Peyer's patch (tissue), 4 donors: ENCODE results near the gene SH2D1A.

Source experiments
- POLR2A ChIP-seq, 2 donors: fragments of 450-650 bp; IDR thresholded peaks; one replicate each; pipeline ENCODE4 v1.5.1; 2017; ENCODE audit warnings: antibody characterized with exemption in 2 of 2, mild to moderate bottlenecking in 2 of 2, moderate library complexity in 2 of 2
- TF ChIP-seq, protein P1 (sequence below), 6 experiments: fragments of 450-650 bp in 4 of 6; fragments of 200-600 bp in 2 of 6; sonication (generic) in 1 of 6; IDR thresholded peaks; one replicate each; pipeline ENCODE4 v1.5.1; 2017 to 2019; ENCODE audit warnings: antibody characterized with exemption in 6 of 6, mild to moderate bottlenecking in 3 of 6, moderate library complexity in 1 of 6

DNA sequence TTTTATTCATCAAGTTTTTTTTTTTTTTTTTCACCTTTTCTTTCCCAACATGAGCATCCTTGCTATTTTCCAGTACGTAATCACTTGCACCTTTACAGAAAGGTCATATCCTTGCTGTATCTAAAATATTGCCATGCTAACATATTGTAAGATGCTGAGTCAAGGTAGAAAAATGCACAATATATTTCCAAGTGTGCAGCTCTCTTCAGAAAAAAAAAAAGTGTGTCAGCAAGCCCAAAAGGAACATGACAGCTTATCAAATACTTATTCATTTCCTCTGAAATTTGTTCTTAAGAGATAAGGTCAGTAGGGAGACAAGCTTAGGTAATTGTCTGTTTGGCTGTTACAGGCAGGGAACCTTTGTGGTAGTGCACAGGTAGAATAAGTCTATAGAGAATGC lies 27.0 kb downstream of the SH2D1A start:
- TF ChIP-seq, protein P1, sequence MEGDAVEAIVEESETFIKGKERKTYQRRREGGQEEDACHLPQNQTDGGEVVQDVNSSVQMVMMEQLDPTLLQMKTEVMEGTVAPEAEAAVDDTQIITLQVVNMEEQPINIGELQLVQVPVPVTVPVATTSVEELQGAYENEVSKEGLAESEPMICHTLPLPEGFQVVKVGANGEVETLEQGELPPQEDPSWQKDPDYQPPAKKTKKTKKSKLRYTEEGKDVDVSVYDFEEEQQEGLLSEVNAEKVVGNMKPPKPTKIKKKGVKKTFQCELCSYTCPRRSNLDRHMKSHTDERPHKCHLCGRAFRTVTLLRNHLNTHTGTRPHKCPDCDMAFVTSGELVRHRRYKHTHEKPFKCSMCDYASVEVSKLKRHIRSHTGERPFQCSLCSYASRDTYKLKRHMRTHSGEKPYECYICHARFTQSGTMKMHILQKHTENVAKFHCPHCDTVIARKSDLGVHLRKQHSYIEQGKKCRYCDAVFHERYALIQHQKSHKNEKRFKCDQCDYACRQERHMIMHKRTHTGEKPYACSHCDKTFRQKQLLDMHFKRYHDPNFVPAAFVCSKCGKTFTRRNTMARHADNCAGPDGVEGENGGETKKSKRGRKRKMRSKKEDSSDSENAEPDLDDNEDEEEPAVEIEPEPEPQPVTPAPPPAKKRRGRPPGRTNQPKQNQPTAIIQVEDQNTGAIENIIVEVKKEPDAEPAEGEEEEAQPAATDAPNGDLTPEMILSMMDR (IDR thresholded peaks at IDR 0.05), result no peak
- no peak for TF ChIP-seq POLR2A (IDR thresholded peaks at IDR 0.05)
